Mesenchymal stem cell (in vitro differentiated cells and primary cell): ENCODE measurements around the gene KIF1A.

Experiments used
- DNase-seq: peaks from one replicate; pipeline ENCODE4 v3.0.0-alpha.2; 2013
- H2AFZ ChIP-seq: one replicate; pipeline ENCODE4 v1.6.1; 2013; ENCODE audit warnings: low read depth, mild to moderate bottlenecking, control low read depth, inconsistent platforms, low read length, moderate library complexity
- H2AK5ac ChIP-seq: 2 replicates; pipeline ENCODE4 v1.6.1; 2013; ENCODE audit warnings: low read length, moderate library complexity, mild to moderate bottlenecking, inconsistent platforms; ENCODE audit not compliant: severe bottlenecking
- H2BK120ac ChIP-seq: one replicate; pipeline ENCODE4 v1.6.1; 2013; ENCODE audit warnings: low read depth, mild to moderate bottlenecking, inconsistent platforms, low read length, moderate library complexity
- H2BK12ac ChIP-seq, 2 experiments: one replicate each; pipeline ENCODE4 v1.6.1; 2013; ENCODE audit warnings: inconsistent platforms in 2 of 2, low read length in 2 of 2, mild to moderate bottlenecking in 2 of 2, moderate library complexity in 2 of 2, control low read depth in 1 of 2
- H2BK15ac ChIP-seq: one replicate; pipeline ENCODE4 v1.6.1; 2013; ENCODE audit warnings: mild to moderate bottlenecking, low read depth, inconsistent platforms; ENCODE audit not compliant: poor library complexity, severe bottlenecking
- H2BK5ac ChIP-seq: 2 replicates; pipeline ENCODE4 v1.6.1; 2013; ENCODE audit warnings: low read depth, mild to moderate bottlenecking, low read length, control low read depth, inconsistent platforms; ENCODE audit not compliant: poor library complexity, severe bottlenecking
- H3K14ac ChIP-seq, 2 experiments: one replicate each; pipeline ENCODE4 v1.6.1; 2013; ENCODE audit warnings: inconsistent platforms in 2 of 2, low read length in 2 of 2, control low read depth in 1 of 2, mild to moderate bottlenecking in 1 of 2, moderate library complexity in 1 of 2
- H3K18ac ChIP-seq, 2 experiments: one replicate each; pipeline ENCODE4 v1.6.1; 2013; ENCODE audit warnings: inconsistent platforms in 2 of 2, low read length in 2 of 2, control low read depth in 1 of 2, low read depth in 1 of 2, mild to moderate bottlenecking in 1 of 2
- H3K23ac ChIP-seq, 2 experiments: one replicate each; pipeline ENCODE4 v1.6.1; 2013; ENCODE audit warnings: inconsistent platforms in 2 of 2, low read length in 2 of 2, mild to moderate bottlenecking in 2 of 2, moderate library complexity in 2 of 2, control low read depth in 1 of 2
- H3K27ac ChIP-seq: 2 replicates; pipeline ENCODE4 v1.5.1; 2013; ENCODE audit warnings: mild to moderate bottlenecking, moderate library complexity, low read length, control low read depth, inconsistent platforms; ENCODE audit not compliant: poor library complexity, severe bottlenecking
- H3K27me3 ChIP-seq, 2 experiments: 2 replicates each; pipeline versions ENCODE4 v1.6.1 to v1.7.0; 2013; ENCODE audit warnings: low read length in 2 of 2, mild to moderate bottlenecking in 2 of 2, moderate library complexity in 2 of 2, control low read depth in 1 of 2, inconsistent platforms in 1 of 2; ENCODE audit not compliant: control insufficient read depth in 1 of 2, insufficient read depth in 1 of 2
- H3K36me3 ChIP-seq, 2 experiments: 2 replicates each; pipeline versions ENCODE4 v1.6.1 to v1.7.0; 2013; ENCODE audit warnings: low read length in 2 of 2, control low read depth in 1 of 2, inconsistent platforms in 1 of 2, low read depth in 1 of 2, mild to moderate bottlenecking in 1 of 2; ENCODE audit not compliant: insufficient read depth in 2 of 2, control insufficient read depth in 1 of 2
- H3K4ac ChIP-seq, 2 experiments: one replicate each; pipeline ENCODE4 v1.6.1; 2013; ENCODE audit warnings: inconsistent platforms in 2 of 2, low read length in 2 of 2, mild to moderate bottlenecking in 2 of 2, moderate library complexity in 2 of 2, control low read depth in 1 of 2, low read depth in 1 of 2
- H3K4me1 ChIP-seq: 2 replicates; pipeline ENCODE4 v1.6.1; 2013; ENCODE audit warnings: low read depth, low read length, control low read depth; ENCODE audit not compliant: control insufficient read depth, insufficient read depth
- H3K4me2 ChIP-seq: 2 replicates; pipeline ENCODE4 v1.6.1; 2013; ENCODE audit warnings: low read length, mild to moderate bottlenecking, inconsistent platforms; ENCODE audit not compliant: poor library complexity, severe bottlenecking
- H3K4me3 ChIP-seq, 2 experiments: 2 replicates each; pipeline versions ENCODE4 v1.5.1 to v1.7.0; 2013; ENCODE audit warnings: low read length in 2 of 2, mild to moderate bottlenecking in 2 of 2, control low read depth in 1 of 2, low read depth in 1 of 2; ENCODE audit not compliant: insufficient read depth in 1 of 2
- H3K79me1 ChIP-seq: replicated peaks from 2 replicates; pipeline ENCODE4 v1.6.1; 2013; ENCODE audit warnings: mild to moderate bottlenecking, control low read depth, low read length, inconsistent platforms; ENCODE audit not compliant: poor library complexity, severe bottlenecking
- H3K9ac ChIP-seq: 2 replicates; pipeline ENCODE4 v1.7.0; 2013; ENCODE audit warnings: mild to moderate bottlenecking, low read length, moderate library complexity
- H3K9me3 ChIP-seq: 2 replicates; pipeline ENCODE4 v1.7.0; 2013; ENCODE audit warnings: mild to moderate bottlenecking, low read length; ENCODE audit not compliant: control insufficient read depth
- H4K8ac ChIP-seq: one replicate; pipeline ENCODE4 v1.6.1; 2013; ENCODE audit warnings: inconsistent platforms, mild to moderate bottlenecking, low read length, moderate library complexity
- H4K91ac ChIP-seq: one replicate; pipeline ENCODE4 v1.6.1; 2013; ENCODE audit warnings: mild to moderate bottlenecking, low read length, inconsistent platforms
- WGBS: methylation state at CpG from one replicate; pipeline ENCODE4 v1.1.7; 2013; ENCODE audit warnings: mixed read lengths; 5-methylcytosine and 5-hydroxymethylcytosine counted together

Gene KIF1A

GRCh38 chr2:240783819-240784621 is 36.0 kb downstream of the KIF1A start:
- Histone ChIP-seq H3K14ac (no peak overlapping the region), H3K23ac (no peak overlapping the region), H3K9ac (no peak overlapping the region), H2BK120ac (no peak overlapping the region), H3K79me1 (no peaks in the 10 kb centered on the region), H4K91ac (no peak overlapping the region), H3K27ac (no peak overlapping the region), H3K4me3 (no peak overlapping the region), H3K4me1 (no peaks in the 10 kb centered on the region), H3K9me3 (no peaks in the 10 kb centered on the region), H2BK12ac (no peak overlapping the region), H2BK15ac (no peak overlapping the region), H2BK5ac (no peak overlapping the region), H3K4ac (no peak overlapping the region), H3K27me3 (peaks cover 0 to 47% of the 10 kb centered on the region in 2 experiments), H4K8ac (no peak overlapping the region), H3K18ac (no peak overlapping the region), H2AK5ac (no peak overlapping the region), H2AFZ (no peak overlapping the region), H3K36me3 (peaks cover 0 to 3% of the 10 kb centered on the region in 2 experiments), H3K4me2 (no peak overlapping the region)
- no peak for DNase-seq
- 92% methylated on average over 36 of the region's 36 CpGs for WGBS

GRCh38 chr2:240782886-240783818 is 36.9 kb downstream of the KIF1A start:
- Histone ChIP-seq H3K9me3 (no peaks in the 10 kb centered on the region), H3K36me3 (peaks cover 0 to 3% of the 10 kb centered on the region in 2 experiments), H2AFZ (no peak overlapping the region), H2BK120ac (no peak overlapping the region), H3K9ac (no peak overlapping the region), H3K27ac (no peak overlapping the region), H2BK5ac (no peak overlapping the region), H3K27me3 (peaks cover 0 to 47% of the 10 kb centered on the region in 2 experiments), H3K4ac (no peak overlapping the region), H3K18ac (no peak overlapping the region), H3K23ac (no peak overlapping the region), H4K91ac (no peak overlapping the region), H4K8ac (no peak overlapping the region), H2BK12ac (no peak overlapping the region), H2BK15ac (no peak overlapping the region), H3K4me2 (no peak overlapping the region), H3K4me3 (no peak overlapping the region), H3K14ac (no peak overlapping the region), H3K79me1 (no peaks in the 10 kb centered on the region), H2AK5ac (no peak overlapping the region), H3K4me1 (no peaks in the 10 kb centered on the region)
- DNase-seq = no peak
- WGBS = 94% methylated on average over 32 of the region's 32 CpGs

GRCh38 chr2:240782221-240782885 is 37.7 kb downstream of the KIF1A start:
- Histone ChIP-seq H3K9me3 (no peaks in the 10 kb centered on the region), H2BK12ac (no peak overlapping the region), H2BK5ac (no peak overlapping the region), H3K79me1 (no peaks in the 10 kb centered on the region), H4K8ac (no peak overlapping the region), H3K27me3 (peaks cover 0 to 53% of the 10 kb centered on the region in 2 experiments), H3K4me3 (no peak overlapping the region), H2BK120ac (no peak overlapping the region), H2AFZ (no peak overlapping the region), H3K4ac (no peak overlapping the region), H2BK15ac (no peak overlapping the region), H3K23ac (no peak overlapping the region), H3K4me2 (no peak overlapping the region), H4K91ac (no peak overlapping the region), H3K14ac (no peak overlapping the region), H3K9ac (no peak overlapping the region), H2AK5ac (no peak overlapping the region), H3K18ac (no peak overlapping the region), H3K27ac (no peak overlapping the region), H3K36me3 (peaks cover 0 to 3% of the 10 kb centered on the region in 2 experiments), H3K4me1 (no peaks in the 10 kb centered on the region)
- DNase-seq = no peak
- 87% methylated on average over 43 of the region's 43 CpGs for WGBS
